ENCODE measurements around the gene SMYD4. TPM values are rescaled to one million over a fixed set of nuclear protein-coding genes. Genes with fewer than 3 reads are reported as not detected.

The SMYD4 gene
- total RNA-seq, 1 experiment from 2014 or later: 28.1 TPM

- Histone ChIP-seq H3K27me3 (replicated peaks; ENCODE audit: insufficient read depth, low read depth, low read length, poor library complexity) (no peaks in the 10 kb centered on the region), H3K9me3 (ENCODE audit: low read depth, low read length, poor library complexity, severe bottlenecking) (no peaks in the 10 kb centered on the region), H3K4me3 (ENCODE audit: low read depth, low read length, poor library complexity, severe bottlenecking) (no peak overlapping the region), H3K27ac (ENCODE audit: low read depth, low read length, poor library complexity, severe bottlenecking) (no peak overlapping the region), H3K4me1 (ENCODE audit: insufficient read depth, low read length, poor library complexity, severe bottlenecking) (peaks cover 21% of the 10 kb centered on the region), H3K36me3 (ENCODE audit: insufficient read depth, low read length, poor library complexity, severe bottlenecking) (peaks cover 55% of the 10 kb centered on the region)
- DNase-seq (ENCODE audit: low spot score): no peak
- intact Hi-C loops (cut with micrococcal nuclease; ENCODE audit: unreplicated experiment): no loop called here
- BruUV-seq (replicated peaks): TSS peak; percentile 73
- ChIA-PET CTCF (no interaction called here), POLR2A (ENCODE audit: low non-redundant PET) (no interaction called here)
- TF ChIP-seq EZH2 (IDR thresholded peaks at IDR 0.05; ENCODE audit: borderline replicate concordance, low read depth, low read length, poor library complexity, severe bottlenecking): no peak
- TF ChIP-seq, protein P1, sequence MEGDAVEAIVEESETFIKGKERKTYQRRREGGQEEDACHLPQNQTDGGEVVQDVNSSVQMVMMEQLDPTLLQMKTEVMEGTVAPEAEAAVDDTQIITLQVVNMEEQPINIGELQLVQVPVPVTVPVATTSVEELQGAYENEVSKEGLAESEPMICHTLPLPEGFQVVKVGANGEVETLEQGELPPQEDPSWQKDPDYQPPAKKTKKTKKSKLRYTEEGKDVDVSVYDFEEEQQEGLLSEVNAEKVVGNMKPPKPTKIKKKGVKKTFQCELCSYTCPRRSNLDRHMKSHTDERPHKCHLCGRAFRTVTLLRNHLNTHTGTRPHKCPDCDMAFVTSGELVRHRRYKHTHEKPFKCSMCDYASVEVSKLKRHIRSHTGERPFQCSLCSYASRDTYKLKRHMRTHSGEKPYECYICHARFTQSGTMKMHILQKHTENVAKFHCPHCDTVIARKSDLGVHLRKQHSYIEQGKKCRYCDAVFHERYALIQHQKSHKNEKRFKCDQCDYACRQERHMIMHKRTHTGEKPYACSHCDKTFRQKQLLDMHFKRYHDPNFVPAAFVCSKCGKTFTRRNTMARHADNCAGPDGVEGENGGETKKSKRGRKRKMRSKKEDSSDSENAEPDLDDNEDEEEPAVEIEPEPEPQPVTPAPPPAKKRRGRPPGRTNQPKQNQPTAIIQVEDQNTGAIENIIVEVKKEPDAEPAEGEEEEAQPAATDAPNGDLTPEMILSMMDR (conservative IDR thresholded peaks at IDR 0.05; ENCODE audit: low read depth, low read length): no peak
These were observed 52.8 kb downstream of the SMYD4 start for GRCh38 chr17:1776857-1777256.

- intact Hi-C loops (cut with micrococcal nuclease; ENCODE audit: unreplicated experiment): no loop called here
- BruUV-seq (replicated peaks): no TSS peak
- POLR2A ChIA-PET (ENCODE audit: low non-redundant PET): no interaction called here
These were observed 53.4 kb downstream of the SMYD4 start for GRCh38 chr17:1776328-1776727.

DNA sequence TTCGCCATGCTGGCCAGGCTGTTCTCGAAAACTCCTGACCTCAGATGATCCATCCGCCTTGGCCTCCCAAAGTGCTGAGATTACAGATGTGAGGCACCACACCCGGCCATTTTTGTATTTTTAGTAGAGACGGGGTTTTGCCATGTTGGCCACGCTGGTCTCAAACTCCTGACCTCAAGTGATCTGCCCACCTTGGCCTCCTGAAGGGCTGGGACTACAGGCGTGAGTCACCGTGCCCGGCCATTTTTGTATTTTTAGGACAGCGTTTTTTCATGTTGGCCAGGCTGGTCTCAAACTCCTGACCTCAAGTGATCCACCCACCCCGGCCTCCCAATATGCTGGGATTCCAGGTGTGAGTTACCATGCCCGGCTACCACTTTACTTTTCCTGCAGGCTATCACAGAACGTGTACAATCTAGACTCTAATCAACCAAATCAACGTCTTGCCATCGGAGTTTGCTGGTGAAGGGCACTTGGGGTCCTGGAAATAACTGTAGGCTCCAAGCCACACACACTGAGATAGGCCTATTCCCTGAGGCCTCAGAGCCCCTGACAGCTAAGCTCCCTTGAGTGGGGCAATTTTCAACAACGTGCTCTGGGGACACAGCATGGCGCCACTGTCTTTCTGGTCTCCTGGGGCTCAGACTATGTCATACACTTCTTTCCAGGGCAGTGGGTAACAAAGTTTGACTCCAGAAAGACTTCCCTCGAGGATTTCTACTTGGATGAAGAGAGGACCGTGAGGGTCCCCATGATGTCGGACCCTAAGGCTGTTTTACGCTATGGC, 55.1 kb downstream of the SMYD4 start:
- no peak overlapping the region for H3K4me3 ChIP-seq (ENCODE audit: low read depth, low read length, poor library complexity, severe bottlenecking)
- POLR2A ChIA-PET (ENCODE audit: low non-redundant PET): no interaction called here
- H3K27me3 ChIP-seq (replicated peaks; ENCODE audit: insufficient read depth, low read depth, low read length, poor library complexity): no peaks in the 10 kb centered on the region
- H3K27ac ChIP-seq (ENCODE audit: low read depth, low read length, poor library complexity, severe bottlenecking): peak overlapping the region; percentile 12
- no peaks in the 10 kb centered on the region for H3K9me3 ChIP-seq (ENCODE audit: low read depth, low read length, poor library complexity, severe bottlenecking)
- CTCF ChIA-PET: no interaction called here
- DNase-seq (ENCODE audit: low spot score): no peak
- H3K36me3 ChIP-seq (ENCODE audit: insufficient read depth, low read length, poor library complexity, severe bottlenecking): peaks cover 62% of the 10 kb centered on the region
- no peak for TF ChIP-seq EZH2 (IDR thresholded peaks at IDR 0.05; ENCODE audit: borderline replicate concordance, low read depth, low read length, poor library complexity, severe bottlenecking)
- TF ChIP-seq, protein P1 (conservative IDR thresholded peaks at IDR 0.05; ENCODE audit: low read depth, low read length): no peak
- intact Hi-C loops (cut with micrococcal nuclease; ENCODE audit: unreplicated experiment): no loop called here
- BruUV-seq (replicated peaks): no TSS peak
- peaks cover 11% of the 10 kb centered on the region for H3K4me1 ChIP-seq (ENCODE audit: insufficient read depth, low read length, poor library complexity, severe bottlenecking)

More at GRCh38 chr17:1776328-1776727, 53.4 kb downstream of the SMYD4 start:
- H3K4me3 ChIP-seq (ENCODE audit: low read depth, low read length, poor library complexity, severe bottlenecking): no peak overlapping the region
- no peaks in the 10 kb centered on the region for H3K9me3 ChIP-seq (ENCODE audit: low read depth, low read length, poor library complexity, severe bottlenecking)
- CTCF ChIA-PET: no interaction called here
- TF ChIP-seq, protein P1 (conservative IDR thresholded peaks at IDR 0.05; ENCODE audit: low read depth, low read length): no peak
- no peak for TF ChIP-seq EZH2 (IDR thresholded peaks at IDR 0.05; ENCODE audit: borderline replicate concordance, low read depth, low read length, poor library complexity, severe bottlenecking)
- peaks cover 21% of the 10 kb centered on the region for H3K4me1 ChIP-seq (ENCODE audit: insufficient read depth, low read length, poor library complexity, severe bottlenecking)
- no peaks in the 10 kb centered on the region for H3K27me3 ChIP-seq (replicated peaks; ENCODE audit: insufficient read depth, low read depth, low read length, poor library complexity)
- no peak for DNase-seq (ENCODE audit: low spot score)
- H3K27ac ChIP-seq (ENCODE audit: low read depth, low read length, poor library complexity, severe bottlenecking): no peak overlapping the region
- peaks cover 60% of the 10 kb centered on the region for H3K36me3 ChIP-seq (ENCODE audit: insufficient read depth, low read length, poor library complexity, severe bottlenecking)
